ENCODE results near the gene MLLT10.

MLLT10 gene

GRCh38 chr10:21533467-21534279, at the start of gene MLLT10:
MLLT10 (plus strand) TSS chr10:21534232; CDS start chr10:21534645, 413 bp downstream.
- in situ Hi-C loops (cut with MboI; ENCODE audit: low sequenced_read_pairs), result no loop called here

GRCh38 chr10:21487416-21488180, 46.4 kb upstream of the MLLT10 start:
- in situ Hi-C loops (cut with MboI; ENCODE audit: low sequenced_read_pairs), result no loop called here

GRCh38 chr10:21488246-21488956, 45.6 kb upstream of the MLLT10 start:
- in situ Hi-C loops (cut with MboI; ENCODE audit: low sequenced_read_pairs), result no loop called here

GRCh38 chr10:21488957-21489446, 45.0 kb upstream of the MLLT10 start:
- in situ Hi-C loops (cut with MboI; ENCODE audit: low sequenced_read_pairs), result no loop called here

GRCh38 chr10:21490028-21490710, 43.9 kb upstream of the MLLT10 start:
- in situ Hi-C loops (cut with MboI; ENCODE audit: low sequenced_read_pairs), result no loop called here

- in situ Hi-C loops (cut with MboI; ENCODE audit: low sequenced_read_pairs), result no loop called here
Observed at GRCh38 chr10:21490711-21491105, 43.3 kb upstream of the MLLT10 start.

- in situ Hi-C loops (cut with MboI; ENCODE audit: low sequenced_read_pairs), result no loop called here
Observed at GRCh38 chr10:21492421-21492820, 41.6 kb upstream of the MLLT10 start.

- in situ Hi-C loops (cut with MboI; ENCODE audit: low sequenced_read_pairs), result no loop called here
Observed at GRCh38 chr10:21493784-21494183, 40.2 kb upstream of the MLLT10 start.

GRCh38 chr10:21494191-21495001, 39.6 kb upstream of the MLLT10 start:
- in situ Hi-C loops (cut with MboI; ENCODE audit: low sequenced_read_pairs), result no loop called here

- in situ Hi-C loops (cut with MboI; ENCODE audit: low sequenced_read_pairs), result no loop called here
Observed at GRCh38 chr10:21495002-21495751, 38.9 kb upstream of the MLLT10 start.

- in situ Hi-C loops (cut with MboI; ENCODE audit: low sequenced_read_pairs), result no loop called here
Observed at GRCh38 chr10:21495752-21496342, 38.2 kb upstream of the MLLT10 start.

GRCh38 chr10:21496343-21497176, 37.5 kb upstream of the MLLT10 start:
- in situ Hi-C loops (cut with MboI; ENCODE audit: low sequenced_read_pairs), result no loop called here

- in situ Hi-C loops (cut with MboI; ENCODE audit: low sequenced_read_pairs), result no loop called here
Observed at GRCh38 chr10:21497177-21497807, 36.7 kb upstream of the MLLT10 start.

- in situ Hi-C loops (cut with MboI; ENCODE audit: low sequenced_read_pairs), result no loop called here
Observed at GRCh38 chr10:21498377-21498776, 35.7 kb upstream of the MLLT10 start.

GRCh38 chr10:21498986-21499385, 35.0 kb upstream of the MLLT10 start:
- in situ Hi-C loops (cut with MboI; ENCODE audit: low sequenced_read_pairs), result no loop called here

- in situ Hi-C loops (cut with MboI; ENCODE audit: low sequenced_read_pairs), result no loop called here
Observed at GRCh38 chr10:21499701-21500577, 34.1 kb upstream of the MLLT10 start.

GRCh38 chr10:21500578-21500910, 33.5 kb upstream of the MLLT10 start:
- in situ Hi-C loops (cut with MboI; ENCODE audit: low sequenced_read_pairs), result no loop called here

All from HL-60/S4 treated with phorbol 12-myristate 13-acetate at 8.2 ng/mL for 4 days and 3 days (cell line).